HG02885 (cell line): Measurements from ENCODE around the gene GLP1R.

ENCODE experiments used
- ATAC-seq: cut with Tn5 transposase; IDR thresholded peaks from one replicate; pipeline ENCODE4 v1.9.1; 2021; ENCODE audit warnings: mild to moderate bottlenecking; ENCODE audit not compliant: unreplicated experiment, poor library complexity

The GLP1R gene

GRCh38 chr6:39083231-39083634 is 34.7 kb downstream of the GLP1R start:
- ATAC-seq = no peak

DNA sequence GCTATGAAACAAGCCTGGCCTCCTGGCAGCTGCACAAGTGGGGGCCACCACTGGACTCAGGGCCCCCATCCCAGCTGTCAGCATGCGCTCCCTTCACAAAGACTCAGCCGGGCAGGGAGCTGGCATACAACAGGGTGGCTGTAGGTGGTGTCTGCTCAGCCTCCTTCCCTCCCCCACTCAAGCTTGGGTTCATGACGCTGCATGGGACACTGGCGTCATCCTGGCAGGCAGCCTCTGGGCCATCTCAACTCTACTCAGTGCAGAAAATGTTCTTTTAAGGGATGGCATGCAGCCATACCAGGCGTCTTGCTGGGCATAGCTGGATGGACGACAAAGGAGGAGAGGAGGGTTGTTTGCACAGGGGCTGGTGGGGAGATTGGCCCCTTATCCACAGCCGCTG is 35.9 kb downstream of the GLP1R start:
- no peak for ATAC-seq

DNA sequence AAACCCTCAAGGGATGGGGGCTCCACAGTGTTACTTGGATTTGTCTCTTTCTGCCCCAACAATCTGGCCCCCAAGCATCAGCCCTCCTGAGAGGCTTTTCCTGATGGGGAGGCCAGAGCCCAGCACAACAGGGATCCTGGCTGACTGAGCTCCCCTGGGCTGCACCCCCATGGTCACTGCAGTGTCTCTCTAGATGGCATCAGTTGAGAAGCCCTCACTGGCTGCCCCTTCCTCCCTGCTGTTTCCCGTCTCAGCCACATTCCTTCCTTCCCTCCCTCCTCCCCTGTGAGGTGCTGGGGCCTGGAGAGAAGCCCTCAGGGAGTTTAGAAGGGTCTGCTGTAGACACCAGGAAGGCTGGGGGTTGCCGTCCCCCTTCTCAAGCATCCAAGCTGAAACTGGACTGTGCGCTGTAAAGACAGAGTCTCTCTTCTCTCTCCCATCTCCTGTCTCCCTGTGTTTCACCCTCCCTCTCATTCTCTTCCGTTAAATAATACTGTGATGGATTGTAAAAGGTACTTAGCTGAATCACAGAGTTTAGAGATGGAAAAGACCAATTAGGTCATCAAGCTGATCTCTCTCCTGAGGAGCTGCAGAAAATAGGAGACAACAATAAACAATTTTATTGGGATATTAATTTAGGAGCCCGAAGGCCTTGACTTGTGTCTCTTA is 36.7 kb downstream of the GLP1R start:
- ATAC-seq = no peak

- ATAC-seq = peak; percentile 91
Measured at GRCh38 chr6:39086294-39086693, 37.7 kb downstream of the GLP1R start.

DNA sequence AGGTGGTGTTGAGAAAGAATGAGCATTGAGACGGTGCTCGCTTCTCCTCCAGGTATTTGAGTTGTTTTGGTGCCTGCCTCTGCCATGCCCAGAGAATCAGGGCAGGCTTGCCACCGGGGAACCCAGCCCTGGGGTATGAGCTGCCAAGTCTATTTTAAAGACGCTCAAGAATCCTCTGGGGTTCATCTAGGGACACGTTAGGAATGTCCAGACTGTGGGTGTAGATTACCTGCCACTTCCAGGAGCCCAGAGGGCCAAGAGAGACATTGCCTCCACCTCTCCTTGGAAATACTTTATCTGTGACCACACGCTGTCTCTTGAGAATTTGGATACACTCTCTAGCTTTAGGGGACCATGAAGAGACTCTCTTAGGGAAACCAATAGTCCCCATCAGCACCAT is 38.1 kb downstream of the GLP1R start:
- ATAC-seq = no peak

DNA sequence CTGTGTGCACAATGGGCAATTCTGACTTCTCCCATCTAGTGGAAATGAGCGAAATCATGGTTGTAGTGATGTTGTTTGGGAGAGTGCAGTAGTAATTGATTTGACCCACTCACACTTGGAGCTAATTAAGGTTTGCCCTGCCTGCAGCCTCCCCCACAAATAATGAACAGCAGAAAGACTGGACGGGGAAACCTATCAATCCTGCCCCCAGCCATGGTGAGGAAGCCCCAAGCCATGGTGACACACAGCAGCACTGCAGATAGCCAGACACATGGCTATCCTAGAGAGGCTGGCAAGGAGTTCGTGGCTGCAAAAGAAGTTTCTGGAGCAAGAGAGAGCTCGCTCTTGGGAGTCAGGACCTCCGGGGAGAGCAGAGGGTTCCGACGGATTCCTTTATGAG is 38.6 kb downstream of the GLP1R start:
- ATAC-seq = no peak

DNA sequence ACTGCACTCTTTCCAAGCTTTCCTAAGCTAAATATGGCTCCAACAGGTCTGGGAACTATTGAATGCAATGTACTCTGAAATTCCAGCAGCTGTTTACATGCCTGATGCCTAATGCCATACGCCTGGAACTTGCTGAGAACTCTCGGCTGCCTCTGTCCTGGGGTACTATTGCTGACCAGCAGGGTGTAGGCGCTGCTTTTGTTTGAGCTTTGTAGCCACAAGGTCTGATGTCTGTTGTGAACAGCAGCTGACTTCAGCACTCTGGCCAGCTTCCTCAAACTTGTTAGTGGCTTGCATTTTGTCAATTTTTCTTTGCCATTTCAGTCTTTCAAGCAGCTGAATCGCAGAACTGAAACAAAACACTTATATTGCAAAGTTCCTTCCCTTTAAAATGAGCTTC is 39.8 kb downstream of the GLP1R start:
- peak; percentile 39 for ATAC-seq

- ATAC-seq = no peak
Measured at GRCh38 chr6:39090036-39090435, 41.5 kb downstream of the GLP1R start.

DNA sequence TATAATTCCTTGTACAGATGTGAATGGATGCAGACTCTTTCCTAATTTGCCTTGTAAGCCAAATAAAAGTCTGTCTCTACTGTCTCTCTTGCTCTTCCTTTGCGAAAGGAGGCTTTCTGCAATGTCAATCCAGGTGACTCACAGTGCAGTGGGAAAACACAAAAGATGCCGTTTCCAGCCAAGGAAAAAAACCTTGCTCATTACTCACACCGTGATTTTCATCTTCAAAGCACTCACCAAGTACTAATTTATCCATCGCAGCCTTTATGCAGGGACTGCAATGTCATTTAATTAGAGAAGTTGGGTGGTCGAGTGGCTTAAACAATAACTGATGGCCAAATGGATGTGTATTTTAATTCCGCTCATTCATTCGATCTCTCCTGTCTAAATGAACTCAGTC is 42.6 kb downstream of the GLP1R start:
- ATAC-seq = no peak

- no peak for ATAC-seq
Measured at GRCh38 chr6:39092124-39092523, 43.5 kb downstream of the GLP1R start.

- ATAC-seq = no peak
Measured at GRCh38 chr6:39093149-39093708, 44.6 kb downstream of the GLP1R start.

- no peak for ATAC-seq
Measured at GRCh38 chr6:39095578-39095977, 47.0 kb downstream of the GLP1R start.

GRCh38 chr6:39100358-39100757 is 51.8 kb downstream of the GLP1R start:
- ATAC-seq = no peak

GRCh38 chr6:39102071-39102820 is 53.7 kb downstream of the GLP1R start:
- peak; percentile 72 for ATAC-seq

DNA sequence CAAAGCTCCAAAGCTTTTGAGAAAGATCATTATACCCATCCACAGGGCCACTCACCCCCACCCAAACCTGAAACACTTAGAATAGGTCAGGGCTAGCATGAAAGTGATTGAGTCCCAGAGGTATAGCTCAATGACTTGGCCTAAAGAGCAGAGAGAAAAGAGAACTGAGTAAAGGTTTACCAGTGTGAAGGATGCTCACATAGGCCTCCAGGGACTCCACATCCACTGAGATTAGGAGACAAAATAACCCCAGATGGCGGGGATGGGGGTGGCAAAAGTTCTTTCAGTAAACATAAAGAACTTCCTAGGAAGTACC is 54.2 kb downstream of the GLP1R start:
- peak; percentile 57 for ATAC-seq

GRCh38 chr6:39104528-39104927 is 55.9 kb downstream of the GLP1R start:
- no peak for ATAC-seq

DNA sequence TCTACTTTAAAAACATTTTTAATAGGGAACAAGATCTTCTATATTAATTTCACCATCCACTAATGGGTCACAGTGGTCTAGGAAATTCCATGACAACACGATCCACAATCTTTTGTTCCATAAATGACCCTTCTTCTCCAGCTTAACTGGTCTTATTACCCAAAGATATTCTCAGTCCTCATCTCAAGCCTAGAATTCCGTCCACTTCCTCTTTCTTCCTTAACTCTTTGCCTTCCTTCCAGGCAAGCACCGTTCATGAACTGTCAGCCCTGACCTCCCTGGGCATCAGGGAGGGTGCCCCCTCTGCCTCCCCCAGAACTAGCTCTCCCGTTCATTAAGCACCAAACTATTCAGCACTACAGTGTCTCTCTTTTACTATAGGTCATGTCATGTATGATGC is 58.5 kb downstream of the GLP1R start:
- ATAC-seq = no peak

DNA sequence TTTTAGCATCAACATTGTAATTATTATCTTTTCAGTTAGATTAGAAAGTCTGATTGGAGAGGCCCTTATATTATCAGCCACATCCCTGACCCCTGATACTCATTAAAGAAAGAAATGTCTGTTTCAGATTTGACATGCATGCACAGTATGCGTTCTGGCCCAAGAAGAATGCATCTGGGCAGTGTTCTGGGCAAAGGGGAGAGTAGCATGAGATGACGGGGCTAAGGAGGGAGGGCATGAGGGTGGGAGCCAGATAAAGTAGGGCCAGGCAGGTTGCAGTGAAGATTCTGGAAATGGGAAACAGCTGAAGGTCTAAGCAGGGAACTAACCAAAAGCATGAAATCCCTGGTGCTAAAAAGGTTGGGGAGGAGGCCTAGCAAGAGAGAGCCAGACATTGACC is 59.1 kb downstream of the GLP1R start:
- ATAC-seq = no peak

DNA sequence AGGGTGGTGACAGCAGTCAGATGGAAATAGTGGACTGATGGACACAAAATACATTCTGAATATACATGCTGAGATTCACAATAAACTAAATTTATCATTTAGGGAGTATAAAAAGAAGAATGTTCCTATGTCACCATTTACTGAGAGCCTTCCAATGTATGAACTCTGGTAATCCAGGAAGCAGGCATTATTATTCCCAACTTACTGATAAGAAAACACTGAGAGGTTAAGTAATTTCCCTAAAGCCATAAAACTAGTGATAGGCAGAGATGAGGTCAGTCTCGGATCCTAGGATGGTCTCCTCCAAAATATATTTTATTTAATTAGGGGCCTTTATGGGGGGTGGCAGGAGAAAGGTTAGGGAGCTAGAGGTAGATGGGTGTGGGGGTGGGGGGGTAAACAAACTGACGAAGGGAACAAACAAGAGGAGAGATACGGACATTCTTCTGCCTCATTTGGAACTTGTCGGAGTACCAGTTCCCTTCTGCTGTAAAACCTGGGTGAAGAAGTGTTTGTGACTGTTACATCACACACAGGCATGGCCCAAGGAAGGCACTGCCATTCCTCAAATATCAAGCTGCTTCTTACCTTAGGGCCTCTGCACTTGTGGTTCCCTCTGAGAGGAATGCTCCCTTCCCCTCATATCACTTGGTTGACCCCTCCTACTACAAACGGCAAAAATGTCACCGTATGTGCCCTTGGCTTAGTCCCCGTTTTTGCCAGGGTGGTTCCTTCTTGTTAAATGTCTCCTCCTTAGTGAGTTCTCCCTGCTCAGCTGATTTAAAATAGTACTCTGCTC is 59.7 kb downstream of the GLP1R start:
- ATAC-seq = no peak

- ATAC-seq = no peak
Measured at GRCh38 chr6:39111280-39111679, 62.7 kb downstream of the GLP1R start.

DNA sequence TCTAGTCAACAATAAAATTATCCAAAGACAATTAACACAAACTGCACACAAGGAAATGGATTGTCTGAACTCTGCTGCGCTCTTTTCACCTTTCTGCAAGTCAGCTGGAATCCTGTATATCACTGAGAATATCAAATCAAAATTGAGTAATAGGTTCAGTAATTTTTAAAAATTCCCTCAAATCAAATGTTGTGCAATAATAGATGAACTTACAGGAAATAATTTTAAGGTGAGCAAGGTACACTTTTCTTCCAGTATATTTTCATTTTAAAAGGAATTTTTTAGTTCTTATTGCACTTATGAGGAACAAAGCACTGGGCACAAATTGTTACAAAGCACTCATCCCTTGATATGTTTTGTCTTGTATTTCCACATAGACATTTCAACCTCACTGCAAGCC is 65.2 kb downstream of the GLP1R start:
- no peak for ATAC-seq
